ENCODE measurements around the gene C1QTNF4. TPM values are rescaled to one million over a fixed set of nuclear protein-coding genes. Genes with fewer than 3 reads are reported as not detected.

The C1QTNF4 gene
- total and polyA plus RNA-seq, 9 of the 15 experiments (the other 6 are each of a cell fraction or from before 2014, with no cell fraction given), result not detected

GRCh38 chr11:47578524-47579494 lies 15.4 kb downstream of the C1QTNF4 start, which contains the start of the genes KBTBD4 and NDUFS3 (continued):
- TF ChIP-seq CCAR2 (IDR thresholded peaks at IDR 0.05; ENCODE audit: low read depth, low read length), result 0 out of 2 replicates have a peak, but pooled peaks have one; percentile 84
- TF ChIP-seq, protein P1, sequence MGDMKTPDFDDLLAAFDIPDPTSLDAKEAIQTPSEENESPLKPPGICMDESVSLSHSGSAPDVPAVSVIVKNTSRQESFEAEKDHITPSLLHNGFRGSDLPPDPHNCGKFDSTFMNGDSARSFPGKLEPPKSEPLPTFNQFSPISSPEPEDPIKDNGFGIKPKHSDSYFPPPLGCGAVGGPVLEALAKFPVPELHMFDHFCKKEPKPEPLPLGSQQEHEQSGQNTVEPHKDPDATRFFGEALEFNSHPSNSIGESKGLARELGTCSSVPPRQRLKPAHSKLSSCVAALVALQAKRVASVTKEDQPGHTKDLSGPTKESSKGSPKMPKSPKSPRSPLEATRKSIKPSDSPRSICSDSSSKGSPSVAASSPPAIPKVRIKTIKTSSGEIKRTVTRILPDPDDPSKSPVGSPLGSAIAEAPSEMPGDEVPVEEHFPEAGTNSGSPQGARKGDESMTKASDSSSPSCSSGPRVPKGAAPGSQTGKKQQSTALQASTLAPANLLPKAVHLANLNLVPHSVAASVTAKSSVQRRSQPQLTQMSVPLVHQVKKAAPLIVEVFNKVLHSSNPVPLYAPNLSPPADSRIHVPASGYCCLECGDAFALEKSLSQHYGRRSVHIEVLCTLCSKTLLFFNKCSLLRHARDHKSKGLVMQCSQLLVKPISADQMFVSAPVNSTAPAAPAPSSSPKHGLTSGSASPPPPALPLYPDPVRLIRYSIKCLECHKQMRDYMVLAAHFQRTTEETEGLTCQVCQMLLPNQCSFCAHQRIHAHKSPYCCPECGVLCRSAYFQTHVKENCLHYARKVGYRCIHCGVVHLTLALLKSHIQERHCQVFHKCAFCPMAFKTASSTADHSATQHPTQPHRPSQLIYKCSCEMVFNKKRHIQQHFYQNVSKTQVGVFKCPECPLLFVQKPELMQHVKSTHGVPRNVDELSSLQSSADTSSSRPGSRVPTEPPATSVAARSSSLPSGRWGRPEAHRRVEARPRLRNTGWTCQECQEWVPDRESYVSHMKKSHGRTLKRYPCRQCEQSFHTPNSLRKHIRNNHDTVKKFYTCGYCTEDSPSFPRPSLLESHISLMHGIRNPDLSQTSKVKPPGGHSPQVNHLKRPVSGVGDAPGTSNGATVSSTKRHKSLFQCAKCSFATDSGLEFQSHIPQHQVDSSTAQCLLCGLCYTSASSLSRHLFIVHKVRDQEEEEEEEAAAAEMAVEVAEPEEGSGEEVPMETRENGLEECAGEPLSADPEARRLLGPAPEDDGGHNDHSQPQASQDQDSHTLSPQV (IDR thresholded peaks at IDR 0.05), result no peak
- TF ChIP-seq FIP1L1 (IDR thresholded peaks at IDR 0.05; ENCODE audit: low read depth, low read length, poor library complexity, severe bottlenecking), result peak; percentile 69
- no peak for TF ChIP-seq ZNF146 (CRISPR knock-in tag; IDR thresholded peaks at IDR 0.05; ENCODE audit: unreplicated experiment)
- no peak for TF ChIP-seq ZNF217 (CRISPR knock-in tag; IDR thresholded peaks at IDR 0.05)
- peak; percentile 53 for TF ChIP-seq HMGN3 (IDR thresholded peaks at IDR 0.05; ENCODE audit: borderline replicate concordance, extremely low read depth, insufficient read length, low read depth, low read length)
- TF ChIP-seq NRF1 (conservative IDR thresholded peaks at IDR 0.05 in 1 of 2, IDR thresholded peaks at IDR 0.05 in 1 of 2), result 0 out of 4 replicates have a peak, but pooled peaks of 1 of the 2 experiments have one; percentile 7
- TF ChIP-seq ZNF79 (CRISPR knock-in tag; IDR thresholded peaks at IDR 0.05; ENCODE audit: low read depth), result no peak
- no peak for TF ChIP-seq NR4A1 (CRISPR knock-in tag; IDR thresholded peaks at IDR 0.05)
- peak; percentile 80 for TF ChIP-seq NR4A1 (tag; IDR thresholded peaks at IDR 0.05)
- no peak for TF ChIP-seq RBM34 (IDR thresholded peaks at IDR 0.05; ENCODE audit: borderline replicate concordance, insufficient read depth, low read length)
- no peak for TF ChIP-seq CEBPZ (IDR thresholded peaks at IDR 0.05; ENCODE audit: borderline replicate concordance, low read depth, low read length)
- TF ChIP-seq HMG20B (CRISPR knock-in tag; IDR thresholded peaks at IDR 0.05), result no peak
- TF ChIP-seq ZFP30 (CRISPR knock-in tag; IDR thresholded peaks at IDR 0.05; ENCODE audit: borderline replicate concordance), result no peak
- no peak for TF ChIP-seq POLR2AphosphoS2 (IDR thresholded peaks at IDR 0.05; ENCODE audit: low read length)
- TF ChIP-seq ELF4 (CRISPR knock-in tag; IDR thresholded peaks at IDR 0.05), result 0 out of 2 replicates have a peak, but pooled peaks have one; percentile 60
- peak; percentile 73 for TF ChIP-seq NCOR1 (IDR thresholded peaks at IDR 0.05)
- TF ChIP-seq BDP1 (IDR thresholded peaks at IDR 0.05; ENCODE audit: insufficient read depth, insufficient read length), result no peak

Data from K562 (cell line).